H9 (cell line): Measurements from ENCODE around the gene GNAS. TPM values are rescaled to one million over a fixed set of nuclear protein-coding genes. Genes with fewer than 3 reads are reported as not detected.

Source experiments
- DNase-seq: peaks from one replicate; pipeline ENCODE4 v3.0.0-alpha.2; 2017
- H2AFZ ChIP-seq: one replicate; pipeline ENCODE4 v1.6.1; 2013; ENCODE audit warnings: mild to moderate bottlenecking, low read length, control low read depth, moderate library complexity
- H2AK5ac ChIP-seq: 2 replicates; pipeline ENCODE4 v1.6.1; 2013; ENCODE audit warnings: low read length, control low read depth, mixed read lengths; ENCODE audit not compliant: insufficient read length
- H2BK120ac ChIP-seq: one replicate; pipeline ENCODE4 v1.6.1; 2013; ENCODE audit warnings: low read depth, mild to moderate bottlenecking, low read length, control low read depth, inconsistent platforms; ENCODE audit not compliant: poor library complexity, severe bottlenecking
- H2BK12ac ChIP-seq: 2 replicates; pipeline ENCODE4 v1.6.1; 2013; ENCODE audit warnings: low read length, control low read depth, mixed read lengths, low read depth; ENCODE audit not compliant: insufficient read length
- H2BK15ac ChIP-seq: 2 replicates; pipeline ENCODE4 v1.6.1; 2013; ENCODE audit warnings: low read depth, low read length, control low read depth
- H2BK20ac ChIP-seq: one replicate; pipeline ENCODE4 v1.6.1; 2013; ENCODE audit warnings: low read depth, mild to moderate bottlenecking, low read length, control low read depth, inconsistent platforms; ENCODE audit not compliant: poor library complexity, severe bottlenecking
- H2BK5ac ChIP-seq: 2 replicates; pipeline ENCODE4 v1.6.1; 2013; ENCODE audit warnings: low read length, control low read depth, mixed read lengths; ENCODE audit not compliant: insufficient read length
- H3K14ac ChIP-seq: 2 replicates; pipeline ENCODE4 v1.6.1; 2013; ENCODE audit warnings: low read length, control low read depth; ENCODE audit not compliant: insufficient read depth
- H3K18ac ChIP-seq: 2 replicates; pipeline ENCODE4 v1.6.1; 2013; ENCODE audit warnings: low read depth, mild to moderate bottlenecking, mixed read lengths, low read length, control low read depth; ENCODE audit not compliant: insufficient read length
- H3K23ac ChIP-seq: 2 replicates; pipeline ENCODE4 v1.6.1; 2013; ENCODE audit warnings: low read length, control low read depth, mixed read lengths, low read depth; ENCODE audit not compliant: insufficient read length
- H3K23me2 ChIP-seq: 2 replicates; pipeline ENCODE4 v1.6.1; 2013; ENCODE audit warnings: low read depth, mild to moderate bottlenecking, mixed read lengths, low read length, control low read depth; ENCODE audit not compliant: insufficient read length, poor library complexity, severe bottlenecking
- H3K27ac ChIP-seq: 2 replicates; pipeline ENCODE4 v1.5.1; 2013; ENCODE audit warnings: low read length, control low read depth, mixed read lengths, low read depth; ENCODE audit not compliant: insufficient read length
- H3K27me3 ChIP-seq: 2 replicates; pipeline ENCODE4 v1.6.1; 2013; ENCODE audit warnings: low read length, control low read depth, inconsistent platforms; ENCODE audit not compliant: insufficient read depth
- H3K4ac ChIP-seq: 2 replicates; pipeline ENCODE4 v1.6.1; 2013; ENCODE audit warnings: low read depth, mild to moderate bottlenecking, control low read depth, inconsistent platforms, low read length, moderate library complexity
- H3K4me1 ChIP-seq: 2 replicates; pipeline ENCODE4 v1.6.1; 2013; ENCODE audit warnings: low read length, control low read depth, inconsistent platforms; ENCODE audit not compliant: insufficient read depth
- H3K4me2 ChIP-seq: 2 replicates; pipeline ENCODE4 v1.6.1; 2013; ENCODE audit warnings: low read length, control low read depth, mixed read lengths; ENCODE audit not compliant: insufficient read length, insufficient read depth
- H3K56ac ChIP-seq: 2 replicates; pipeline ENCODE4 v1.6.1; 2013; ENCODE audit warnings: low read depth, mild to moderate bottlenecking, mixed read lengths, low read length, control low read depth; ENCODE audit not compliant: insufficient read length
- H3K79me1 ChIP-seq: 2 replicates; pipeline ENCODE4 v1.6.1; 2013; ENCODE audit warnings: low read depth, mild to moderate bottlenecking, moderate library complexity, low read length, control low read depth, inconsistent platforms; ENCODE audit not compliant: insufficient read depth, poor library complexity, severe bottlenecking
- H3K79me2 ChIP-seq: 2 replicates; pipeline ENCODE4 v1.6.1; 2013; ENCODE audit warnings: low read length, control low read depth, inconsistent platforms; ENCODE audit not compliant: insufficient read depth
- H3K9ac ChIP-seq: 2 replicates; pipeline ENCODE4 v1.6.1; 2013; ENCODE audit warnings: low read length, control low read depth, mixed read lengths; ENCODE audit not compliant: insufficient read length; ENCODE audit errors: extremely low read depth
- H3K9me3 ChIP-seq: one replicate; pipeline ENCODE4 v1.6.1; 2013; ENCODE audit warnings: low read depth, low read length, inconsistent platforms; ENCODE audit not compliant: control insufficient read depth
- H3T11ph ChIP-seq: one replicate; pipeline ENCODE4 v1.6.1; 2013; ENCODE audit warnings: mild to moderate bottlenecking, low read length, control low read depth, inconsistent platforms
- H4K20me1 ChIP-seq: one replicate; pipeline ENCODE4 v1.6.1; 2013; ENCODE audit not compliant: control insufficient read depth, insufficient read length, insufficient read depth
- H4K5ac ChIP-seq: 2 replicates; pipeline ENCODE4 v1.6.1; 2013; ENCODE audit warnings: low read depth, mild to moderate bottlenecking, mixed read lengths, low read length, control low read depth; ENCODE audit not compliant: insufficient read length
- H4K8ac ChIP-seq: replicated peaks from 2 replicates; pipeline ENCODE4 v1.6.1; 2013; ENCODE audit warnings: low read length, control low read depth, mixed read lengths, low read depth; ENCODE audit not compliant: insufficient read length
- H4K91ac ChIP-seq: 2 replicates; pipeline ENCODE4 v1.6.1; 2013; ENCODE audit warnings: low read depth, mild to moderate bottlenecking, moderate library complexity, mixed read lengths, low read length, control low read depth; ENCODE audit not compliant: insufficient read length
- H3K27ac Mint-ChIP-seq, 3 experiments: 2 replicates in 2 of 3; 3 replicates in 1 of 3; pipeline ENCODE4 v1.8.0; 2020 to 2021; ENCODE audit warnings: mixed read lengths in 3 of 3, mild to moderate bottlenecking in 1 of 3, moderate library complexity in 1 of 3
- H3K27me3 Mint-ChIP-seq: 2 replicates; pipeline ENCODE4 v1.8.0; 2021; ENCODE audit warnings: low read depth, mild to moderate bottlenecking, moderate library complexity, mixed read lengths
- H3K36me3 Mint-ChIP-seq, 3 experiments: 2 replicates in 2 of 3; 3 replicates in 1 of 3; pipeline ENCODE4 v1.8.0; 2020 to 2021; ENCODE audit warnings: low read depth in 3 of 3, mixed read lengths in 3 of 3; ENCODE audit not compliant: insufficient read depth in 1 of 3
- H3K4me1 Mint-ChIP-seq, 2 experiments: 2 replicates each; pipeline ENCODE4 v1.8.0; 2020; ENCODE audit warnings: mixed read lengths in 2 of 2
- H3K4me3 Mint-ChIP-seq, 2 experiments: 2 replicates in 1 of 2; 3 replicates in 1 of 2; pipeline ENCODE4 v1.8.0; 2020 to 2021; ENCODE audit warnings: mild to moderate bottlenecking in 2 of 2, mixed read lengths in 2 of 2, moderate library complexity in 1 of 2
- H3K9me3 Mint-ChIP-seq, 2 experiments: 2 replicates in 1 of 2; 3 replicates in 1 of 2; pipeline ENCODE4 v1.8.0; 2020; ENCODE audit warnings: mild to moderate bottlenecking in 2 of 2, mixed read lengths in 2 of 2, moderate library complexity in 1 of 2
- CTCF ChIP-seq: fragments of 200-600 bp; sonication (generic); conservative IDR thresholded peaks from 3 replicates; pipeline ENCODE4 v1.8.0; 2021; ENCODE audit warnings: antibody characterized with exemption, mild to moderate bottlenecking
- WGBS: extraction: QIAGEN DNeasy Blood & Tissue Kit; methylation state at CpG from one replicate; pipeline ENCODE4 v1.1.7; 2013; ENCODE audit warnings: missing lambda C conversion rate, low lambda C conversion rate, mixed read lengths; ENCODE audit not compliant: insufficient read length; ENCODE audit errors: extremely low coverage; 5-methylcytosine and 5-hydroxymethylcytosine counted together
- total RNA-seq: library from RNA; stranded (reverse); gene quantifications from 2 replicates; pipeline ENCODE4 v1.2.1, GENCODE V29; 2021

GNAS gene
- total RNA-seq, 1 experiment from 2014 or later, result 920 TPM

GRCh38 chr20:58899512-58899911, 47.0 kb downstream of the GNAS start:
- H3K27me3 ChIP-seq, result no peaks in the 10 kb centered on the region
- no peak overlapping the region for H3K18ac ChIP-seq
- H4K20me1 ChIP-seq, result peaks cover 2% of the 10 kb centered on the region
- H3K56ac ChIP-seq, result no peak overlapping the region
- Mint-ChIP-seq H3K4me3 (peak overlapping the region; percentile 11 to 59; a peak in 4 of 5 replicates), H3K4me1 (peaks cover 74 to 77% of the 10 kb centered on the region in 2 experiments), H3K36me3 (peaks cover 21 to 69% (median 42%) of the 10 kb centered on the region in 3 experiments; a peak in 6 of 7 replicates), H3K9me3 (no peaks in the 10 kb centered on the region), H3K27ac (peak overlapping the region in 2 of 3 experiments; percentile 44 to 94; a peak in 4 of 7 replicates), H3K27me3 (no peaks in the 10 kb centered on the region)
- no peak overlapping the region for H2AFZ ChIP-seq
- no peak overlapping the region for H3K27ac ChIP-seq
- H2BK120ac ChIP-seq, result no peak overlapping the region
- no peak overlapping the region for H3K4ac ChIP-seq
- H2BK20ac ChIP-seq, result no peak overlapping the region
- no peak overlapping the region for H2AK5ac ChIP-seq
- peaks cover 15% of the 10 kb centered on the region for H3K4me1 ChIP-seq
- TF ChIP-seq CTCF, result no peak
- no peak for DNase-seq
- H4K5ac ChIP-seq, result no peak overlapping the region
- H3K14ac ChIP-seq, result no peak overlapping the region
- H2BK5ac ChIP-seq, result no peak overlapping the region
- no peaks in the 10 kb centered on the region for H3K9me3 ChIP-seq
- no peak overlapping the region for H2BK12ac ChIP-seq
- no peak overlapping the region for H4K8ac ChIP-seq
- H3K79me1 ChIP-seq, result no peaks in the 10 kb centered on the region
- H2BK15ac ChIP-seq, result no peak overlapping the region
- H3K23me2 ChIP-seq, result no peaks in the 10 kb centered on the region
- H3K79me2 ChIP-seq, result peaks cover 35% of the 10 kb centered on the region; the same call in 1 of the 2 replicates
- WGBS, result no CpG with 5 or more reads among the region's 10 CpGs
- no peak overlapping the region for H4K91ac ChIP-seq
- H3K9ac ChIP-seq, result no peak overlapping the region
- H3T11ph ChIP-seq, result no peak overlapping the region
- no peak overlapping the region for H3K23ac ChIP-seq
- no peak overlapping the region for H3K4me2 ChIP-seq
